K562 (cell line): ENCODE measurements around the gene SP140L. TPM values are rescaled to one million over a fixed set of nuclear protein-coding genes. Genes with fewer than 3 reads are reported as not detected.

ENCODE experiments used
- CBX1 ChIP-seq: sonication (generic); IDR thresholded peaks from 2 replicates; pipeline ENCODE4 v1.6.1; 2016; ENCODE audit warnings: antibody characterized with exemption, low read depth, mild to moderate bottlenecking
- CEBPB ChIP-seq: fragments of 450-650 bp; IDR thresholded peaks from 2 replicates; pipeline ENCODE4 v1.6.1; 2016; ENCODE audit warnings: missing genetic modification characterization, missing compliant biosample characterization
- KDM1A ChIP-seq, 2 experiments: fragments of 450-650 bp; IDR thresholded peaks; 2 replicates each; pipeline ENCODE4 v1.6.1; 2016; ENCODE audit warnings: mild to moderate bottlenecking in 2 of 2
- MLLT1 ChIP-seq, 2 experiments: fragments of 450-650 bp; IDR thresholded peaks; 2 replicates each; pipeline ENCODE4 v1.6.1; 2016
- MYC ChIP-seq, 2 experiments: fragments of 250-450 bp in 1 of 2; sonication (Bioruptor Pico) in 1 of 2; IDR thresholded peaks; 2 replicates each; pipeline versions ENCODE4 v1.5.1 to v1.6.1; 2012 to 2021; ENCODE audit warnings: low read depth in 2 of 2, borderline replicate concordance in 1 of 2, improper control_type of control experiment in 1 of 2, low read length in 1 of 2, mild to moderate bottlenecking in 1 of 2, moderate library complexity in 1 of 2
- SRSF9 ChIP-seq: fragments of 200-400 bp; formaldehyde crosslinking; IDR thresholded peaks from 2 replicates; pipeline ENCODE4 v1.6.1; 2017; ENCODE audit warnings: low read depth, low read length, borderline replicate concordance
- ZBTB2 ChIP-seq: fragments of 450-650 bp; IDR thresholded peaks from 2 replicates; pipeline ENCODE4 v1.6.1; 2016; ENCODE audit warnings: antibody characterized with exemption
- ZBTB43 ChIP-seq: sonication (generic); formaldehyde crosslinking; IDR thresholded peaks from 2 replicates; pipeline ENCODE4 v1.8.0; 2023; ENCODE audit warnings: mild to moderate bottlenecking, missing genetic modification reagents
- ZFP36 ChIP-seq: fragments of 150-350 bp; IDR thresholded peaks from 2 replicates; pipeline ENCODE4 v1.6.1; 2018; ENCODE audit warnings: low read length, low read depth; ENCODE audit not compliant: partially characterized antibody
- ZNF436 ChIP-seq: fragments of 250-450, 450-650 bp; sonication (Bioruptor Pico); formaldehyde crosslinking; IDR thresholded peaks from 2 replicates; pipeline ENCODE4 v1.7.0; 2020; ENCODE audit warnings: mild to moderate bottlenecking
- ZNF764 ChIP-seq: fragments of 250-450 bp; sonication (Bioruptor Pico); IDR thresholded peaks from 2 replicates; pipeline ENCODE4 v1.4.0; 2020; ENCODE audit warnings: low read depth, mild to moderate bottlenecking, moderate library complexity
- polyA plus RNA-seq, 8 experiments: library from polyadenylated mRNA; depleted of rRNA in 4 of 8; stranded (reverse) in 5 of 8; unstranded in 3 of 8; fragments of >200 nt; fragmentation: Nextera tagmentation in 2 of 8; fragmentation: Illumina TruSeq in 1 of 8; extraction: Ambion mirVana in 2 of 8; extraction: Trizol in 1 of 8; gene quantifications; 2 replicates each; pipeline versions ENCODE4 v1.2.1 to v1.2.3, GENCODE V29; 2011 to 2014; ENCODE audit warnings: inconsistent platforms in 1 of 8, missing spikeins in 1 of 8
- total RNA-seq, 7 experiments: library from RNA; depleted of rRNA in 6 of 7; stranded (reverse); fragments of >200 nt in 6 of 7; fragmentation: Illumina TruSeq in 2 of 7; extraction: Trizol in 2 of 7; gene quantifications; 2 replicates each; pipeline versions ENCODE4 v1.2.1 to v1.2.3, GENCODE V29; 2011 to 2021; ENCODE audit warnings: low replicate concordance in 1 of 7

Gene SP140L
- total and polyA plus RNA-seq, 9 of the 15 experiments (the other 6 are each of a cell fraction or from before 2014, with no cell fraction given): 4.0 to 15.5 (median 11.3) TPM

- TF ChIP-seq ZBTB43 (CRISPR knock-in tag): no peak
- no peak for TF ChIP-seq SRSF9
- peak; percentile 90 for TF ChIP-seq KDM1A (IDR thresholded peaks at IDR 0.05)
- TF ChIP-seq CEBPB (tag): peak; percentile 50; the same call in 1 of the 2 replicates
- TF ChIP-seq ZFP36: no peak
- TF ChIP-seq CBX1: no peak
- no peak for TF ChIP-seq ZBTB2
- no peak for TF ChIP-seq MLLT1 (IDR thresholded peaks at IDR 0.05)
- peak; percentile 44; the same call in 1 of the 2 replicates for TF ChIP-seq MYC (IDR thresholded peaks at IDR 0.05; ENCODE audit: low read depth, low read length)
- no peak for TF ChIP-seq MYC (CRISPR knock-in tag; IDR thresholded peaks at IDR 0.05; ENCODE audit: borderline replicate concordance, low read depth)
- TF ChIP-seq ZNF436 (CRISPR knock-in tag): no peak
- TF ChIP-seq ZNF764 (CRISPR knock-in tag): no peak
Observed at GRCh38 chr2:230330725-230331124, 3.7 kb downstream of the SP140L start (continued).
